ENCODE data around the gene IGSF21. TPM values are rescaled to one million over a fixed set of nuclear protein-coding genes. Genes with fewer than 3 reads are reported as not detected.

Gene IGSF21
- total and polyA plus RNA-seq, 2 donors (not counting 3 experiments of a cell fraction or from before 2014, with no cell fraction given): not detected

- POLR2A ChIA-PET: no interaction called here
- no peak overlapping the region for H2AFZ ChIP-seq (ENCODE audit: low read depth, low read length)
- no peaks in the 10 kb centered on the region for H3K27me3 ChIP-seq (ENCODE audit: control insufficient read depth in 2 of 2, insufficient read depth in 2 of 2, low read length in 2 of 2)
- TF ChIP-seq POLR2A (IDR thresholded peaks at IDR 0.05; ENCODE audit: low read depth, low read length): no peak
- TF ChIP-seq JUN (IDR thresholded peaks at IDR 0.05; ENCODE audit: borderline replicate concordance, insufficient read depth, insufficient read length, low read depth): no peak
- no peak for TF ChIP-seq MYC (IDR thresholded peaks at IDR 0.05; ENCODE audit: low read depth, low read length)
- TF ChIP-seq CTCF (IDR thresholded peaks at IDR 0.05; ENCODE audit: extremely low read depth in 1 of 2, insufficient read depth in 1 of 2, low read depth in 1 of 2, low read length in 2 of 2): no peak
- no peak for TF ChIP-seq FOS (IDR thresholded peaks at IDR 0.05; ENCODE audit: borderline replicate concordance, insufficient read depth, low read length)
- no peak for TF ChIP-seq MAX (IDR thresholded peaks at IDR 0.05; ENCODE audit: insufficient read depth, insufficient read length)
- no peak for TF ChIP-seq GATA2 (IDR thresholded peaks at IDR 0.05; ENCODE audit: insufficient read depth, insufficient read length, low read depth, low read length)
- no peak for TF ChIP-seq EZH2 (IDR thresholded peaks at IDR 0.05; ENCODE audit: borderline replicate concordance, low read depth, low read length, severe bottlenecking)
- no peak for TF ChIP-seq POLR2AphosphoS5 (IDR thresholded peaks at IDR 0.05; ENCODE audit: insufficient read depth, low read depth, low read length)
- no peaks in the 10 kb centered on the region for H4K20me1 ChIP-seq (replicated peaks; ENCODE audit: control insufficient read depth, extremely low read depth, insufficient read depth, low read length)
- dilution Hi-C loops (cut with MboI; ENCODE audit: extremely low pct_ligation_motif_present, low sequenced_read_pairs): no loop called here
- CTCF ChIA-PET: no interaction called here
- DNase-seq (ENCODE audit: low read depth, low spot score): no peak
- H3K4me2 ChIP-seq (ENCODE audit: insufficient read depth, low read length): no peak overlapping the region
- no peaks in the 10 kb centered on the region for H3K9me3 ChIP-seq (replicated peaks; ENCODE audit: control insufficient read depth, insufficient read depth, low read length)
- H3K9me1 ChIP-seq (replicated peaks; ENCODE audit: control insufficient read depth, extremely low read depth, insufficient read depth, low read length): no peaks in the 10 kb centered on the region
- H3K9ac ChIP-seq (replicated peaks; ENCODE audit: extremely low read depth, insufficient read depth, low read length): no peak overlapping the region
- no peaks in the 10 kb centered on the region for H3K4me1 ChIP-seq (ENCODE audit: control insufficient read depth, extremely low read depth, insufficient read depth, low read length)
- no peak for FAIRE-seq
- no peak overlapping the region for H3K27ac ChIP-seq (ENCODE audit: insufficient read depth, low read depth, low read length)
- no peaks in the 10 kb centered on the region for H3K79me2 ChIP-seq (ENCODE audit: control insufficient read depth, insufficient read depth, low read length)
- no peaks in the 10 kb centered on the region for H3K36me3 ChIP-seq (ENCODE audit: control insufficient read depth in 2 of 2, extremely low read depth in 1 of 2, insufficient read depth in 2 of 2, low read length in 2 of 2)
- intact Hi-C loops (cut with micrococcal nuclease): no loop called here
- no peak overlapping the region for H3K4me3 ChIP-seq (replicated peaks in 1 of 3; ENCODE audit: insufficient read depth in 1 of 3, low read depth in 1 of 3, low read length in 3 of 3)
- no TSS peak for BruUV-seq (replicated peaks)
Observed at GRCh38 chr1:18144916-18145647, 37.5 kb downstream of the IGSF21 start.
